OCI-LY7 (cell line): ENCODE data around the gene RPL12.

Experiments used
- CTCF ChIP-seq: fragments of 200-600 bp; sonication (generic); conservative IDR thresholded peaks from 2 replicates; pipeline ENCODE4 v1.5.1; 2014; ENCODE audit warnings: mild to moderate bottlenecking, antibody characterized with exemption, low read length, moderate library complexity, mixed read lengths
- EZH2phosphoT487 ChIP-seq: fragments of 200-600 bp; sonication (generic); IDR thresholded peaks from 2 replicates; pipeline ENCODE4 v1.6.1; 2018; ENCODE audit warnings: low read depth, borderline replicate concordance, mild to moderate bottlenecking, mixed run types, antibody characterized with exemption, low read length, moderate library complexity, mixed read lengths

- TF ChIP-seq EZH2phosphoT487 (no peak), CTCF (no peak)
Observed at GRCh38 chr9:127399736-127400269, 51.4 kb downstream of the RPL12 start.
